CD4-positive, CD25-positive, alpha-beta regulatory T cell (primary cell): ENCODE results near the gene KRTAP29-1. TPM values are rescaled to one million over a fixed set of nuclear protein-coding genes. Genes with fewer than 3 reads are reported as not detected.

Experiments
- ATAC-seq, 2 donors: fragments of 150-1000 bp; cut with Tn5 transposase; one replicate each; pipeline ENCODE4 v1.10.0; 2021; ENCODE audit warnings: low read depth in 2 of 2, moderate number of reproducible peaks in 2 of 2, moderate library complexity in 1 of 2
- DNase-seq, 3 donors: peaks; one replicate each; pipeline versions ENCODE4 v3.0.0 to v3.0.0-alpha.2; 2012 to 2022; ENCODE audit warnings: mixed read lengths in 1 of 3
- H3K27ac ChIP-seq: one replicate; pipeline ENCODE4 v1.7.0; 2013; ENCODE audit warnings: mild to moderate bottlenecking, low read length; ENCODE audit not compliant: insufficient read depth, poor library complexity, severe bottlenecking
- H3K27me3 ChIP-seq: one replicate; pipeline ENCODE4 v1.7.0; 2013; ENCODE audit warnings: low read length; ENCODE audit not compliant: control insufficient read depth, insufficient read depth
- H3K36me3 ChIP-seq: one replicate; pipeline ENCODE4 v1.7.0; 2013; ENCODE audit warnings: mild to moderate bottlenecking, low read length, moderate library complexity; ENCODE audit not compliant: control insufficient read depth, insufficient read depth
- H3K4me1 ChIP-seq: 2 replicates; pipeline ENCODE4 v1.7.0; 2013; ENCODE audit warnings: mild to moderate bottlenecking, low read length; ENCODE audit not compliant: insufficient read depth, control insufficient read depth, poor library complexity, severe bottlenecking
- H3K4me3 ChIP-seq: one replicate; pipeline ENCODE4 v1.7.0; 2013; ENCODE audit warnings: low read depth, mild to moderate bottlenecking, low read length, moderate library complexity
- H3K9me3 ChIP-seq, 2 experiments: 1 replicate in 1 of 2; 2 replicates in 1 of 2; pipeline ENCODE4 v1.7.0; 2013; ENCODE audit warnings: low read length in 2 of 2, mild to moderate bottlenecking in 1 of 2, moderate library complexity in 1 of 2; ENCODE audit not compliant: control insufficient read depth in 2 of 2
- H3K27ac Mint-ChIP-seq, 3 donors: one replicate each; pipeline ENCODE4 v1.8.0; 2020 to 2022; ENCODE audit warnings: mild to moderate bottlenecking in 3 of 3, mixed read lengths in 3 of 3, moderate library complexity in 2 of 3
- H3K27me3 Mint-ChIP-seq: one replicate; pipeline ENCODE4 v1.8.0; 2022; ENCODE audit warnings: mild to moderate bottlenecking, mixed read lengths
- H3K36me3 Mint-ChIP-seq: one replicate; pipeline ENCODE4 v1.8.0; 2020; ENCODE audit warnings: mixed read lengths
- H3K4me1 Mint-ChIP-seq, 4 donors: one replicate each; pipeline ENCODE4 v1.8.0; 2020 to 2022; ENCODE audit warnings: mixed read lengths in 4 of 4, mild to moderate bottlenecking in 1 of 4
- H3K4me3 Mint-ChIP-seq, 4 donors: one replicate each; pipeline ENCODE4 v1.8.0; 2020 to 2022; ENCODE audit warnings: mild to moderate bottlenecking in 4 of 4, mixed read lengths in 4 of 4, moderate library complexity in 3 of 4
- H3K9me3 Mint-ChIP-seq, 7 donors: one replicate each; pipeline ENCODE4 v1.8.0; 2020 to 2022; ENCODE audit warnings: mixed read lengths in 7 of 7, mild to moderate bottlenecking in 3 of 7, moderate library complexity in 2 of 7
- polyA plus RNA-seq, 4 donors: library from polyadenylated mRNA; unstranded; fragments of 300-500 nt; fragmentation: Illumina TruSeq; gene quantifications; one replicate each; pipeline ENCODE4 v1.2.3, GENCODE V29; 2021
- total RNA-seq: library from RNA; stranded (reverse); gene quantifications from one replicate; pipeline ENCODE4 v1.2.3, GENCODE V29; 2022

The KRTAP29-1 gene
- total and polyA plus RNA-seq, 5 donors from 2014 or later = 0.63 TPM; not detected in 4

DNA sequence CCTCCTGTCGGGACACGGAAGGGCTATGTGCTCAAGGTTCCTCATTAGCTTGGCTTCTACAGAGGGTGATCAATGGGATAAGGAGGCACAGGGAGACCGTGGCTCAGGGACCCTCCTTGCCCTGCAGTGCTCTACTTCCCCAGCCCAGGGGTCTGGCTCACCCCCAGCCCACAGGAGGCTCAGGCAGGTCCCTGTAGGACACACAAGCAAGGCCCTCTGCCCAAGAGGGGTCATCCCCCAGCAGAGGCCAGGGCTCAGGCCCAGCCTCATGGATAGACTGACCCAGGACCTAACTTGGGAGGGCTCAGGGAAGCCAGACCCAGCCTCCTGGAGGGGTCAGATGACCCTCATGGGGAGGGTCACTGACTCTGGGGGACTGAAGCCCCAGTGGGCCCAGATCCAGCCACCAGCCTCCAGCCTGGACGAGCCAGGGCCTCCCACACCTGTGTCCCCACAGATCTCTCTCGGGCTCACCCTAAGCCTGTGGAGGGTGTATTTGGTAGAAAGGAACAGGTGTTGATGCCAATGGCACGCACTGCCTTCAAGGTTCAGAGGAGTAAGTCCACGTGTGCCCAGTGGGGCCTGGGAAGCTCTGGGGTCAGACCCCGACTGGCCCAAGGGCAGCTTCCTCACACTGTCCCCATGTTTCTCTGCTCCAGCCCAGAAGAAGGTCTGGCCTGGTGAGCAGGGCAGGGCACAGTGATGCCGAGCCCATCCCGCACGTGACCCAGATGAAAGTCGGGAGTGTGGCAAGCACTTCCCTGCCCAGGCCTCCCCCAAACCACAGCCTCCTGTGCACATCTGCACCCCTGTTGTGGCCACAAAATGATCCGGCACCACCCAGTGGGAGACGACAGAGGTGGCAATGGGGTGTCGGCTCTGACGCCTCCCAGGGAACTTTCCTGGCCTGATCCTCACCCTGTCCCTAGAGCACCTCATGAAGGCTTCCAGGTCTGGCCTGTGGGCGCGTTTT, 23.8 kb upstream of the KRTAP29-1 start:
- peak overlapping the region; percentile 25 to 32 (median 32) for H3K27ac Mint-ChIP-seq
- no peak overlapping the region for H3K4me3 Mint-ChIP-seq
- peaks cover 4 to 31% (median 12%) of the 10 kb centered on the region in 4 donors for H3K4me1 Mint-ChIP-seq

GRCh38 chr17:41325611-41326010, 23.0 kb upstream of the KRTAP29-1 start:
- H3K27me3 ChIP-seq = no peaks in the 10 kb centered on the region
- H3K27ac Mint-ChIP-seq = peak overlapping the region in 1 of 3 donors; percentile 25
- ATAC-seq (no peak), DNase-seq (no peak)
- H3K9me3 ChIP-seq = no peaks in the 10 kb centered on the region
- H3K4me1 Mint-ChIP-seq = peaks cover 2 to 36% (median 12%) of the 10 kb centered on the region in 4 donors
- H3K4me3 Mint-ChIP-seq = no peak overlapping the region
- no peaks in the 10 kb centered on the region for H3K27me3 Mint-ChIP-seq
- no peaks in the 10 kb centered on the region for H3K36me3 Mint-ChIP-seq
- H3K4me3 ChIP-seq = no peak overlapping the region
- no peaks in the 10 kb centered on the region for H3K36me3 ChIP-seq
- H3K9me3 Mint-ChIP-seq = peaks cover 0 to 1% (median 0%) of the 10 kb centered on the region in 7 donors
- peaks cover 11% of the 10 kb centered on the region for H3K4me1 ChIP-seq
- H3K27ac ChIP-seq = no peak overlapping the region

More for the DNA sequence above, 23.8 kb upstream of the KRTAP29-1 start:
- no peak overlapping the region for H3K4me3 ChIP-seq
- Mint-ChIP-seq H3K36me3 (no peaks in the 10 kb centered on the region), H3K27me3 (no peaks in the 10 kb centered on the region), H3K9me3 (no peaks in the 10 kb centered on the region)
- ATAC-seq (no peak), DNase-seq (no peak)
- no peaks in the 10 kb centered on the region for H3K27me3 ChIP-seq
- H3K27ac ChIP-seq = no peak overlapping the region
- H3K4me1 ChIP-seq = peaks cover 11% of the 10 kb centered on the region
- H3K36me3 ChIP-seq = no peaks in the 10 kb centered on the region
- H3K9me3 ChIP-seq = no peaks in the 10 kb centered on the region

- ATAC-seq = no peak
Observed at GRCh38 chr17:41325126-41325525, 22.5 kb upstream of the KRTAP29-1 start.

DNA sequence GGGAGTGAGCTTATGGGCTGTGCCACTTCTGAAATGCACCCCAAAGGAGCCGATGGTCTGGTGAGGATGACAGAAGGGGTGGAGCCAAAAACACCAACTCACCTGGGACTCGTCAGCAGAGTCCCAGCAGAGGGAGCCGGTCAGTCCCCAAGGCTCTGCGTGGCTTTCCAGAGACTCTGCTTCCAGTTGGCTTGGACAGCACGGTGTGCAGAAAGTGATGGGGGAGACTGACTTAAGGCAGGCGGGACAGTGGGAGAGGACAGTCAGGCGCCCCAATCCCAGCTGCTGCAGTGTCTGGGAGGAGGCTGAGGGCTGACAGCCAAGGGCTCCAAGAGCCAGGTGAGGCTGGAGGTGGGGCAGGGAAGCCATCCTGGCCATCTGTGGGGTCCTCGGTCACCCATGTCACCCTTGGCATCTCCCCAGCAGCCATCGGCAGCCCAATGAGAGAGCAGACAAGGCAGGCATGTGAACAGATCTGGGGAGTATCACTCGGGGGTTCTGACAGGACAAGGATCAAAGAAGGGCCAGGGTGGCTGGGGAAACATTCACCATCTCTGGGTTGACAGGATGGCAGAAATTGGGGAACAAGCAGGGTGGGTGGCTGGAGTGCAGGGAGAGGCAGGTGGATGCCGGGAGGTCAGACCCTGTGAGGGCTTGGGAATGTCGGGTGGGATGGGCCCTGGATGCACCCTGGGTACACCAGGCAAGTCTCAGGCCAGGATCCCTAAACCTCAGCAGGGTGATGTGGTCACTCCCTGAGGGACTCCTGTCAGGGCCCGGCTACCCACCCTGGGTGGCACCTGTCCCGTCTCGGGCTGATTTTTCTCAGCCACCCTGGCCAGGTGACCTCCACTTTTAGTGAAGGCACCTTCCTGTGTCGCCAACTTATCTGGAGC, 21.8 kb upstream of the KRTAP29-1 start:
- no peak overlapping the region for H3K4me3 Mint-ChIP-seq
- DNase-seq = peak in 1 of 3 donors; percentile 19
- Histone ChIP-seq H3K27ac (no peak overlapping the region), H3K36me3 (no peaks in the 10 kb centered on the region), H3K4me1 (peaks cover 11% of the 10 kb centered on the region), H3K4me3 (no peak overlapping the region), H3K9me3 (no peaks in the 10 kb centered on the region), H3K27me3 (no peaks in the 10 kb centered on the region)
- no peaks in the 10 kb centered on the region for H3K27me3 Mint-ChIP-seq
- no peak for ATAC-seq
- H3K36me3 Mint-ChIP-seq = peaks cover 2% of the 10 kb centered on the region
- peaks cover 0 to 10% (median 2%) of the 10 kb centered on the region in 7 donors for H3K9me3 Mint-ChIP-seq
- H3K27ac Mint-ChIP-seq = peak overlapping the region in 1 of 3 donors; percentile 83
- H3K4me1 Mint-ChIP-seq = peaks cover 2 to 38% (median 15%) of the 10 kb centered on the region in 4 donors

More at GRCh38 chr17:41325126-41325525, 22.5 kb upstream of the KRTAP29-1 start:
- Mint-ChIP-seq H3K36me3 (no peaks in the 10 kb centered on the region), H3K27me3 (no peaks in the 10 kb centered on the region), H3K4me3 (no peak overlapping the region), H3K27ac (peak overlapping the region in 1 of 3 donors; percentile 55), H3K9me3 (peaks cover 0 to 6% (median 0%) of the 10 kb centered on the region in 7 donors), H3K4me1 (peaks cover 2 to 39% (median 13%) of the 10 kb centered on the region in 4 donors)
- H3K27ac ChIP-seq = no peak overlapping the region
- DNase-seq = no peak
- no peak overlapping the region for H3K4me3 ChIP-seq
- H3K36me3 ChIP-seq = no peaks in the 10 kb centered on the region
- peaks cover 11% of the 10 kb centered on the region for H3K4me1 ChIP-seq
- H3K27me3 ChIP-seq = no peaks in the 10 kb centered on the region
- no peaks in the 10 kb centered on the region for H3K9me3 ChIP-seq

DNA sequence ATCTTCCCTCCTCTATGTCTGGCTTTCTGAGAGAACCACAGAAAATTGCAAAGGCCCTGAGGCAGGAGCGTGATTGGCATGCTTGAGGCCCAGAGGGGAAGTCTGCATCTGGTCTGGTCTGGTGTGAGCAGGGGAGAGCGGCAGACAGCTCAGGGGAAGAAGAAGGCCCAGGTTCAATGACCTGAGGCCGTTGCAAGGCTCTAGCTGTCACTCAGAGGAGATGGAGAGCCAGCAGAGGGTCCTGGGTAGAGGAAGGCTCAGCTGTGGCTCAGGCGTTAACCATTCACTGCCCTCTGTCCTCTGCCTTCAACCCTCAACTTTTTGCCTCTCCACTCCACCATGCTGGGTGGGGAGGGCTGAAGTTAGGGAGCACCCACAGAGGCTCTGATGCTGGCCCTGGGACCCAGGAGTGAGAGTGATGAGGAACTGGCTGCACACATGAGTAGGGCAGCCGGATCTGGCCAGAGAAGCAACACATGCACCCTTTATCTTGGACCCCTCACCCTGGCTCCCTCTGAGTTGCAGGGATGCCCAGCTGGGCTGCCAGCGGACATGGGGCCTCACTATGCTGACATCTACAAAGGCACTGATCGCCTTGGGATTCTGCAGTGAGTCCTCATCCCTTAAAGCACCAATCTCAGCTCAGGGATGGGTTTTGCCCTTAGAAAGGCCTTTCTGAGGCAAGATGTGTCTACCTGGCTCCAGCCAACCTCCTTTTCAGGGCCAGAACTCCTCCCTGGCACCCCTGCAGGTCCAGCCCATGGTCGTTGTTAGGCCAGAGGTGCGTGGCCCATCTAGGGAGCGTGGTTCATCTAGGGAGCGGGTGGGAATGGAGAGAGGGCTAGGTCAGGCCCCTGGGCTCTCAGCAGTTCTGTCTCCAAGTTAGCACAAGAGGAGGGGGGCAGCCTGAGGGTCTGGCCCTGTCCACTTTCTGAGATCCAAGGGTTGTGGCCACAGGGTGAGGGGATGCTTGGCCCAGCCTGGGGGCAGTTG, 20.5 kb upstream of the KRTAP29-1 start:
- H3K27me3 ChIP-seq = no peaks in the 10 kb centered on the region
- ATAC-seq (no peak), DNase-seq (no peak)
- H3K36me3 Mint-ChIP-seq = peaks cover 3% of the 10 kb centered on the region
- no peaks in the 10 kb centered on the region for H3K36me3 ChIP-seq
- no peaks in the 10 kb centered on the region for H3K27me3 Mint-ChIP-seq
- no peak overlapping the region for H3K4me3 Mint-ChIP-seq
- H3K4me1 ChIP-seq = peaks cover 11% of the 10 kb centered on the region
- H3K27ac ChIP-seq = no peak overlapping the region
- H3K9me3 Mint-ChIP-seq = peaks cover 0 to 12% (median 3%) of the 10 kb centered on the region in 7 donors
- H3K27ac Mint-ChIP-seq = peak overlapping the region; percentile 14 to 85 (median 76)
- H3K4me1 Mint-ChIP-seq = peaks cover 2 to 36% (median 15%) of the 10 kb centered on the region in 4 donors
- H3K9me3 ChIP-seq = no peaks in the 10 kb centered on the region
- H3K4me3 ChIP-seq = no peak overlapping the region

DNA sequence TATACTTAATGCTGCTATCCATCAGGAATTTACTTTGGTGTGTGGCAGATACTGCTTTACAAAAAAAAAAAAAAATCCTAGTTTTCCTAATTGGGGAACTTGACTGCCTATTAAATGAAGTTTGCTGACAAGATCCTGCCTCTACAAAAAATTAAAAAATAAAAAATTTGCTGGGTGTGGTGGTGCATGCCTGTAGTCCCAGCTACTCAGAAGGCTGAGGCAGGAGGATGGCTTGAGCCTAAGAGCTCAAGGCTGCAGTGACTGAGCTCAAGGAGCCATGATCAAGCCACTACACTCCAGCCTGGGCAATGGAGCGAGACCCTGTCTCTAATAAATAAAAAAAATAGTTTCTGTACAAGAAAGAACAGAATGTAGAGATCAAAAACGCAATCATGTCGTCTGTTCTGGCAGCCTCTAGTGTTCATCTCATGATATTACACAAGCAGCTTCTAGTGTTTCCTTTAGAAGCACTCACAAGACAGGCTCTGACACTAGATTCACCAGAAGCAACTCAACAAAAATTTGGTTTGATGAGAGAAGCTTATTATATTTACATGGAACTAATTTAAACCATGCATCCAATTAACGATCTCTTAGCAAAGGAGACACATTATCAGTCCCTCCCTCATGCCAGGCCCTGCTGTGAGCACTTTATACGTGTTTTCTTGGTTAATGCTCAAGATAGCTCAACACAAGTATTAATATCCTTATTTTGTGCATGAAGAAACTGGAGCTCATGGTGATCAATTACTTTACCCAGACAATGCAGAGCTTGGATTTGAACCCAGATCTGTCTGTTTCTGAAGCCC, 19.6 kb upstream of the KRTAP29-1 start:
- peaks cover 3% of the 10 kb centered on the region for H3K36me3 Mint-ChIP-seq
- no peak overlapping the region for H3K4me3 Mint-ChIP-seq
- H3K27ac Mint-ChIP-seq = peak overlapping the region; percentile 14 to 85 (median 76)
- H3K4me1 Mint-ChIP-seq = peaks cover 2 to 34% (median 15%) of the 10 kb centered on the region in 4 donors
- ATAC-seq (peak; percentile 57 to 85), DNase-seq (peak in 2 of 3 donors; percentile 64 to 72)
- Histone ChIP-seq H3K27ac (no peak overlapping the region), H3K4me1 (peaks cover 11% of the 10 kb centered on the region), H3K36me3 (no peaks in the 10 kb centered on the region), H3K4me3 (no peak overlapping the region), H3K9me3 (no peaks in the 10 kb centered on the region), H3K27me3 (no peaks in the 10 kb centered on the region)
- H3K9me3 Mint-ChIP-seq = peaks cover 0 to 12% (median 3%) of the 10 kb centered on the region in 7 donors
- H3K27me3 Mint-ChIP-seq = no peaks in the 10 kb centered on the region
